T-helper 1 cell treated with Interleukin-12 subunit alpha and Interleukin-12 subunit beta and Interleukin-4 antibody, amounts not matched to agents 30 ng/mL and 1 ng/mL, for 36 hours (primary cell): ENCODE data around the gene MBOAT2. TPM values are rescaled to one million over a fixed set of nuclear protein-coding genes. Genes with fewer than 3 reads are reported as not detected.

Experiments
- intact Hi-C: fragments of 100-400 bp; cut with micrococcal nuclease; formaldehyde crosslinking; loops from one replicate; pipeline ENCODE4 v1.15.1; 2024
- total RNA-seq: library from RNA; stranded (reverse); gene quantifications from 2 replicates; pipeline ENCODE4 v1.2.3, GENCODE V29; 2022

The MBOAT2 gene
- total RNA-seq, 1 donor from 2014 or later = 4.7 TPM

GRCh38 chr2:8836971-8837794 is 166.3 kb downstream of the MBOAT2 start, which contains the start of gene KIDINS220:
TSS of gene KIDINS220 (minus strand) at chr2:8837613. CDS start at chr2:8827093, 10,520 bp downstream.
- intact Hi-C loops = loop anchor here (1.0 to 5.0 kb wide), 8 partner anchors 32 to 1976 kb away; partner anchors contain the start of genes ADAM17, HPCAL1 and PDIA6

- intact Hi-C loops = loop anchor here (5.0 kb wide), 2 partner anchors 722 to 1467 kb away; partner anchors contain the start of genes ADAM17 and HPCAL1
Measured at GRCh38 chr2:8835279-8835678, 168.2 kb downstream of the MBOAT2 start.

GRCh38 chr2:8833853-8834252 is 169.6 kb downstream of the MBOAT2 start:
- intact Hi-C loops = no loop called here

- intact Hi-C loops = no loop called here
Measured at GRCh38 chr2:8831516-8831915, 172.0 kb downstream of the MBOAT2 start.

GRCh38 chr2:8827729-8828128 is 175.8 kb downstream of the MBOAT2 start:
- intact Hi-C loops = no loop called here

DNA sequence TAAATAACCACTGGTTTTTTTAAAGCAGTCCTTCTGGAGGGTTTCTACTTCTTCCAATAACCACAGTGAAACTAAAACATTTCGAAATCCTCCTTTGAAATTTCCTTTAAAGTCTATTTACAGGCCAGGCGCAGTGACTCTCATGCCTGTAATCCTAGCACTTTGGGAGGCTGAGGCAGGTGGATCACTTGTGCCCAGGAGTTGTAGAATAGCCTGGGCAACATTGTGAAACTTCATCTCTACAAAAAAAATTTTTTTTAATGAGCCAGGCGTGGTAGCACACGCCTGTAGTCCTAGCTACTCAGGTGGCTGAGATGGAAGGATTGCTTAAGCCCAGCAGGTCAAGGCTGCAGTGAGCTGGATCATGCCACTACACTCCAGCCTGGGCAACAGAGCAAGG is 181.3 kb downstream of the MBOAT2 start:
- intact Hi-C loops = no loop called here

GRCh38 chr2:8821276-8822217 is 181.9 kb downstream of the MBOAT2 start:
- intact Hi-C loops = no loop called here

- intact Hi-C loops = no loop called here
Measured at GRCh38 chr2:8819948-8820347, 183.5 kb downstream of the MBOAT2 start.

DNA sequence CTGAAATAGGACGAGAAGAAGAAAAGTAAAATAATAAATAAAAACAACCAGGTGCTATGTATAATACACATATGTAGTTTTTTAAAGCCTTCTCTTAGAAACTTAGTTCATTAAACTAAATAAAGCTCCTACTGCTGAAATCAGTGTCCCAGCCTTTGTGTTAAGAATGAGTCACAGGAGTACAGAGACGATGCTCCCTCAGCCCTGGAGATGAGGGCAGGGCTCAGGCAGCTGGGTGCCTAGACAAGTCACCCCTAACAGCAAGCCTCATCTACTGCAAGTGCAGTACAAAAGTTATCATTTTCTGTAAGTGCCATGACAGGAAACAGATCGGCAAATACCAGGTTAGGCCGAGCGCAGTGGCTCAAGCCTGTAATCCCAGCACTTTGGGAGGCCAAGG is 184.3 kb downstream of the MBOAT2 start:
- intact Hi-C loops = no loop called here

- intact Hi-C loops = no loop called here
Measured at GRCh38 chr2:8817221-8817620, 186.3 kb downstream of the MBOAT2 start.

DNA sequence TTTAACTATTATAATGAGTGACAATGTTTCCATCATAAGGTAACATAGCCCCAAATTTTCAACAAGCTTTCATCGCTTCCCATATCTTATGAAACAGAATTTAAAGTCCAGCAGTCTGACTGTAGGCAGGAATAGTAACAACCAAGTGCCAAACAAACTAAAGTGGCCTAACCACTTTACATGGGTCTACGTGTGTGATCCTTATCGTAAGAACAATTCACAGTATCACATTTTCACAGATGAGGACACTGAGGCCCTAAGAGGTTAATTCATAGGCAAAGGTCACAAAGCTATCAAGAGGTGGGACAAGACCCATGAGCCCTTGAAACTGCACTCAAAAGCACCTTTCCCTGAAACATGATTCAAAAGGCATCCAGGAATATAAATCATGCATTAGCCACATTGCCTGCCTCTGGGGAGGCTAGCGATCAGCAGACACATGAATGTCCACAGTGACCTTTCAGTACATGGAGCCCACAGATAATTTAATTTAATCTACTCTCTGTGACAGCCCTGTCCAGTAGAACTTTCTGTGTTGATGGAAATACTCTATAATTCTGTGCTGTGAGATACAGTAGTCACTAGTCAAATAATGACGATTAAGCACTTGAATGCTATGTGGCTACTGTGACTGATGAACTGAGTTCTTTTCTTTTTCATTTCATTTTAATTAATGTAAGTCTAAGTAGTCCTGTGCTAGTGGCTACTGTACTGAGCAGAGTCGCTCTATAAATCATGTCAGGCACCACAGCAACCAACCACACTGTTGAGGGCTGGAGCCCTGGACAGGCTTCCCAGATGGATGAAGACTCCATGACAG is 196.4 kb downstream of the MBOAT2 start:
- intact Hi-C loops = no loop called here

GRCh38 chr2:8805278-8806210 is 197.9 kb downstream of the MBOAT2 start:
- intact Hi-C loops = loop anchor here (2.0 kb wide), 1 partner anchor 31 kb away; the partner anchor contains the start of gene KIDINS220

GRCh38 chr2:8803658-8804379 is 199.7 kb downstream of the MBOAT2 start:
- intact Hi-C loops = loop anchor here (2.0 kb wide), 1 partner anchor 33 kb away; the partner anchor contains the start of gene KIDINS220

DNA sequence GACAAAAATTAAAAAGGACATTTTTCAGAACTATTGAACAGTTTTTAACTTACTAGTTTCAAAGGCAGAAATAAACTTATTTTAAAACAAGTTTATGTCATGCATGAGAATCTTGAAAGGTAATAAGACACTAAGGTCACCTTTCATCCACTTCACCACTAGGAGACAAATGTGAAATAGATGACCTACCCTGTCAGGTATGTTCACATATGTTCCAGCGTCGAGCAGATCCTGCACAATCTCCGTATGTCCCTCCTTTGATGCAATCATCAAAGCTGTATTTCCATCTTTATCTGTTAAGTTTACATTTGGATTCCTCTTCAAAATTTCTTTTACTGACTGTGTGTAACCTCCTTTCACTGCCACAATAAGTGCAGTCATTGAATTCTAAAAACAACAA is 200.7 kb downstream of the MBOAT2 start:
- intact Hi-C loops = no loop called here

Other genes with a start within 250 kb of the MBOAT2 start
- 31.9 and 36.7 TPM in 2 replicates for gene KIDINS220, start 166.1 kb downstream of the MBOAT2 start, total RNA-seq
- 0.20 TPM in 2 replicates for gene ASAP2, start 203.1 kb upstream of the MBOAT2 start, total RNA-seq